HUES48 (cell line): ENCODE measurements around the gene ARHGEF3.

Experiments used
- H3K27ac ChIP-seq: one replicate; pipeline ENCODE4 v1.7.0; 2013; ENCODE audit warnings: low read depth, low read length, inconsistent platforms
- H3K27me3 ChIP-seq: 2 replicates; pipeline ENCODE4 v1.6.1; 2013; ENCODE audit warnings: mild to moderate bottlenecking, low read length; ENCODE audit not compliant: control insufficient read depth, insufficient read depth
- H3K36me3 ChIP-seq: 2 replicates; pipeline ENCODE4 v1.6.1; 2013; ENCODE audit warnings: low read length; ENCODE audit not compliant: control insufficient read depth, insufficient read depth
- H3K4me1 ChIP-seq: 2 replicates; pipeline ENCODE4 v1.6.1; 2013; ENCODE audit warnings: mild to moderate bottlenecking, low read length; ENCODE audit not compliant: control insufficient read depth, insufficient read depth
- H3K4me3 ChIP-seq: 2 replicates; pipeline ENCODE4 v1.5.1; 2013; ENCODE audit warnings: mild to moderate bottlenecking, low read depth, low read length
- H3K9ac ChIP-seq: 2 replicates; pipeline ENCODE4 v1.6.1; 2013; ENCODE audit warnings: mild to moderate bottlenecking, low read depth, low read length, moderate library complexity
- H3K9me3 ChIP-seq: 2 replicates; pipeline ENCODE4 v1.6.1; 2013; ENCODE audit warnings: low read length; ENCODE audit not compliant: control insufficient read depth, insufficient read depth

Gene ARHGEF3

GRCh38 chr3:56782215-56782614 is 19.5 kb downstream of the ARHGEF3 start:
- Histone ChIP-seq H3K9ac (no peak overlapping the region), H3K9me3 (no peaks in the 10 kb centered on the region), H3K4me1 (no peaks in the 10 kb centered on the region; the same call in none of the 2 replicates), H3K36me3 (no peaks in the 10 kb centered on the region), H3K4me3 (no peak overlapping the region), H3K27me3 (no peaks in the 10 kb centered on the region), H3K27ac (no peak overlapping the region)

- no peaks in the 10 kb centered on the region for H3K9me3 ChIP-seq
- no peaks in the 10 kb centered on the region for H3K27me3 ChIP-seq
- H3K36me3 ChIP-seq = no peaks in the 10 kb centered on the region
- H3K4me1 ChIP-seq = no peaks in the 10 kb centered on the region; the same call in none of the 2 replicates
- H3K9ac ChIP-seq = no peak overlapping the region
- H3K27ac ChIP-seq = no peak overlapping the region
- H3K4me3 ChIP-seq = no peak overlapping the region
Measured at GRCh38 chr3:56781762-56782161, 20.0 kb downstream of the ARHGEF3 start.

GRCh38 chr3:56780936-56781335 is 20.8 kb downstream of the ARHGEF3 start:
- no peak overlapping the region for H3K4me3 ChIP-seq
- no peaks in the 10 kb centered on the region for H3K36me3 ChIP-seq
- H3K27ac ChIP-seq = no peak overlapping the region
- H3K9me3 ChIP-seq = no peaks in the 10 kb centered on the region
- H3K9ac ChIP-seq = no peak overlapping the region
- H3K4me1 ChIP-seq = no peaks in the 10 kb centered on the region; the same call in none of the 2 replicates
- no peaks in the 10 kb centered on the region for H3K27me3 ChIP-seq

- H3K4me3 ChIP-seq = no peak overlapping the region
- no peaks in the 10 kb centered on the region; the same call in none of the 2 replicates for H3K4me1 ChIP-seq
- H3K27ac ChIP-seq = no peak overlapping the region
- no peak overlapping the region for H3K9ac ChIP-seq
- no peaks in the 10 kb centered on the region for H3K27me3 ChIP-seq
- no peaks in the 10 kb centered on the region for H3K9me3 ChIP-seq
- no peaks in the 10 kb centered on the region for H3K36me3 ChIP-seq
Measured at GRCh38 chr3:56778893-56779292, 22.9 kb downstream of the ARHGEF3 start.

GRCh38 chr3:56776556-56776950 is 25.2 kb downstream of the ARHGEF3 start:
- Histone ChIP-seq H3K9me3 (no peaks in the 10 kb centered on the region), H3K4me1 (no peaks in the 10 kb centered on the region), H3K4me3 (no peak overlapping the region), H3K36me3 (no peaks in the 10 kb centered on the region), H3K9ac (no peak overlapping the region), H3K27ac (no peak overlapping the region), H3K27me3 (no peaks in the 10 kb centered on the region)

- no peaks in the 10 kb centered on the region for H3K27me3 ChIP-seq
- no peaks in the 10 kb centered on the region for H3K9me3 ChIP-seq
- no peak overlapping the region for H3K9ac ChIP-seq
- no peaks in the 10 kb centered on the region for H3K36me3 ChIP-seq
- H3K4me3 ChIP-seq = no peak overlapping the region
- no peaks in the 10 kb centered on the region for H3K4me1 ChIP-seq
- H3K27ac ChIP-seq = no peak overlapping the region
Measured at GRCh38 chr3:56775838-56776555, 25.8 kb downstream of the ARHGEF3 start.

GRCh38 chr3:56775445-56775837 is 26.3 kb downstream of the ARHGEF3 start:
- Histone ChIP-seq H3K4me1 (no peaks in the 10 kb centered on the region), H3K36me3 (no peaks in the 10 kb centered on the region)

GRCh38 chr3:56773986-56774385 is 27.8 kb downstream of the ARHGEF3 start:
- Histone ChIP-seq H3K4me1 (no peaks in the 10 kb centered on the region), H3K36me3 (no peaks in the 10 kb centered on the region), H3K27ac (no peak overlapping the region), H3K9me3 (no peaks in the 10 kb centered on the region), H3K9ac (no peak overlapping the region), H3K4me3 (no peak overlapping the region), H3K27me3 (no peaks in the 10 kb centered on the region)

More at GRCh38 chr3:56775445-56775837, 26.3 kb downstream of the ARHGEF3 start:
- no peak overlapping the region for H3K4me3 ChIP-seq
- no peaks in the 10 kb centered on the region for H3K27me3 ChIP-seq
- H3K27ac ChIP-seq = no peak overlapping the region
- no peaks in the 10 kb centered on the region for H3K9me3 ChIP-seq
- no peak overlapping the region for H3K9ac ChIP-seq

GRCh38 chr3:56772952-56773938 is 28.5 kb downstream of the ARHGEF3 start:
- no peaks in the 10 kb centered on the region for H3K4me1 ChIP-seq
- no peaks in the 10 kb centered on the region for H3K9me3 ChIP-seq
- H3K27ac ChIP-seq = no peak overlapping the region
- H3K4me3 ChIP-seq = no peak overlapping the region
- H3K9ac ChIP-seq = no peak overlapping the region
- no peaks in the 10 kb centered on the region for H3K27me3 ChIP-seq
- no peaks in the 10 kb centered on the region for H3K36me3 ChIP-seq

- Histone ChIP-seq H3K36me3 (no peaks in the 10 kb centered on the region), H3K9me3 (no peaks in the 10 kb centered on the region), H3K9ac (no peak overlapping the region), H3K4me3 (no peak overlapping the region), H3K27ac (no peak overlapping the region), H3K27me3 (no peaks in the 10 kb centered on the region), H3K4me1 (no peaks in the 10 kb centered on the region)
Measured at GRCh38 chr3:56771376-56771775, 30.4 kb downstream of the ARHGEF3 start.
